H9 (cell line): ENCODE results near the gene LDHA. TPM values are rescaled to one million over a fixed set of nuclear protein-coding genes. Genes with fewer than 3 reads are reported as not detected.
A peak's percentile ranks its signal among the peaks of the same experiment; 100 is the strongest.

Source experiments
- DNase-seq: peaks from one replicate; pipeline ENCODE4 v3.0.0-alpha.2; 2017
- H2AFZ ChIP-seq: one replicate; pipeline ENCODE4 v1.6.1; 2013; ENCODE audit warnings: mild to moderate bottlenecking, low read length, control low read depth, moderate library complexity
- H2AK5ac ChIP-seq: 2 replicates; pipeline ENCODE4 v1.6.1; 2013; ENCODE audit warnings: low read length, control low read depth, mixed read lengths; ENCODE audit not compliant: insufficient read length
- H2BK120ac ChIP-seq: one replicate; pipeline ENCODE4 v1.6.1; 2013; ENCODE audit warnings: low read depth, mild to moderate bottlenecking, low read length, control low read depth, inconsistent platforms; ENCODE audit not compliant: poor library complexity, severe bottlenecking
- H2BK12ac ChIP-seq: 2 replicates; pipeline ENCODE4 v1.6.1; 2013; ENCODE audit warnings: low read length, control low read depth, mixed read lengths, low read depth; ENCODE audit not compliant: insufficient read length
- H2BK15ac ChIP-seq: 2 replicates; pipeline ENCODE4 v1.6.1; 2013; ENCODE audit warnings: low read depth, low read length, control low read depth
- H2BK20ac ChIP-seq: one replicate; pipeline ENCODE4 v1.6.1; 2013; ENCODE audit warnings: low read depth, mild to moderate bottlenecking, low read length, control low read depth, inconsistent platforms; ENCODE audit not compliant: poor library complexity, severe bottlenecking
- H2BK5ac ChIP-seq: 2 replicates; pipeline ENCODE4 v1.6.1; 2013; ENCODE audit warnings: low read length, control low read depth, mixed read lengths; ENCODE audit not compliant: insufficient read length
- H3K14ac ChIP-seq: 2 replicates; pipeline ENCODE4 v1.6.1; 2013; ENCODE audit warnings: low read length, control low read depth; ENCODE audit not compliant: insufficient read depth
- H3K18ac ChIP-seq: 2 replicates; pipeline ENCODE4 v1.6.1; 2013; ENCODE audit warnings: low read depth, mild to moderate bottlenecking, mixed read lengths, low read length, control low read depth; ENCODE audit not compliant: insufficient read length
- H3K23ac ChIP-seq: 2 replicates; pipeline ENCODE4 v1.6.1; 2013; ENCODE audit warnings: low read length, control low read depth, mixed read lengths, low read depth; ENCODE audit not compliant: insufficient read length
- H3K23me2 ChIP-seq: 2 replicates; pipeline ENCODE4 v1.6.1; 2013; ENCODE audit warnings: low read depth, mild to moderate bottlenecking, mixed read lengths, low read length, control low read depth; ENCODE audit not compliant: insufficient read length, poor library complexity, severe bottlenecking
- H3K27ac ChIP-seq: 2 replicates; pipeline ENCODE4 v1.5.1; 2013; ENCODE audit warnings: low read length, control low read depth, mixed read lengths, low read depth; ENCODE audit not compliant: insufficient read length
- H3K27me3 ChIP-seq: 2 replicates; pipeline ENCODE4 v1.6.1; 2013; ENCODE audit warnings: low read length, control low read depth, inconsistent platforms; ENCODE audit not compliant: insufficient read depth
- H3K4ac ChIP-seq: 2 replicates; pipeline ENCODE4 v1.6.1; 2013; ENCODE audit warnings: low read depth, mild to moderate bottlenecking, control low read depth, inconsistent platforms, low read length, moderate library complexity
- H3K4me1 ChIP-seq: 2 replicates; pipeline ENCODE4 v1.6.1; 2013; ENCODE audit warnings: low read length, control low read depth, inconsistent platforms; ENCODE audit not compliant: insufficient read depth
- H3K4me2 ChIP-seq: 2 replicates; pipeline ENCODE4 v1.6.1; 2013; ENCODE audit warnings: low read length, control low read depth, mixed read lengths; ENCODE audit not compliant: insufficient read length, insufficient read depth
- H3K56ac ChIP-seq: 2 replicates; pipeline ENCODE4 v1.6.1; 2013; ENCODE audit warnings: low read depth, mild to moderate bottlenecking, mixed read lengths, low read length, control low read depth; ENCODE audit not compliant: insufficient read length
- H3K79me1 ChIP-seq: 2 replicates; pipeline ENCODE4 v1.6.1; 2013; ENCODE audit warnings: low read depth, mild to moderate bottlenecking, moderate library complexity, low read length, control low read depth, inconsistent platforms; ENCODE audit not compliant: insufficient read depth, poor library complexity, severe bottlenecking
- H3K79me2 ChIP-seq: 2 replicates; pipeline ENCODE4 v1.6.1; 2013; ENCODE audit warnings: low read length, control low read depth, inconsistent platforms; ENCODE audit not compliant: insufficient read depth
- H3K9ac ChIP-seq: 2 replicates; pipeline ENCODE4 v1.6.1; 2013; ENCODE audit warnings: low read length, control low read depth, mixed read lengths; ENCODE audit not compliant: insufficient read length; ENCODE audit errors: extremely low read depth
- H3K9me3 ChIP-seq: one replicate; pipeline ENCODE4 v1.6.1; 2013; ENCODE audit warnings: low read depth, low read length, inconsistent platforms; ENCODE audit not compliant: control insufficient read depth
- H3T11ph ChIP-seq: one replicate; pipeline ENCODE4 v1.6.1; 2013; ENCODE audit warnings: mild to moderate bottlenecking, low read length, control low read depth, inconsistent platforms
- H4K20me1 ChIP-seq: one replicate; pipeline ENCODE4 v1.6.1; 2013; ENCODE audit not compliant: control insufficient read depth, insufficient read length, insufficient read depth
- H4K5ac ChIP-seq: 2 replicates; pipeline ENCODE4 v1.6.1; 2013; ENCODE audit warnings: low read depth, mild to moderate bottlenecking, mixed read lengths, low read length, control low read depth; ENCODE audit not compliant: insufficient read length
- H4K8ac ChIP-seq: replicated peaks from 2 replicates; pipeline ENCODE4 v1.6.1; 2013; ENCODE audit warnings: low read length, control low read depth, mixed read lengths, low read depth; ENCODE audit not compliant: insufficient read length
- H4K91ac ChIP-seq: 2 replicates; pipeline ENCODE4 v1.6.1; 2013; ENCODE audit warnings: low read depth, mild to moderate bottlenecking, moderate library complexity, mixed read lengths, low read length, control low read depth; ENCODE audit not compliant: insufficient read length
- H3K27ac Mint-ChIP-seq, 3 experiments: 2 replicates in 2 of 3; 3 replicates in 1 of 3; pipeline ENCODE4 v1.8.0; 2020 to 2021; ENCODE audit warnings: mixed read lengths in 3 of 3, mild to moderate bottlenecking in 1 of 3, moderate library complexity in 1 of 3
- H3K27me3 Mint-ChIP-seq: 2 replicates; pipeline ENCODE4 v1.8.0; 2021; ENCODE audit warnings: low read depth, mild to moderate bottlenecking, moderate library complexity, mixed read lengths
- H3K36me3 Mint-ChIP-seq, 3 experiments: 2 replicates in 2 of 3; 3 replicates in 1 of 3; pipeline ENCODE4 v1.8.0; 2020 to 2021; ENCODE audit warnings: low read depth in 3 of 3, mixed read lengths in 3 of 3; ENCODE audit not compliant: insufficient read depth in 1 of 3
- H3K4me1 Mint-ChIP-seq, 2 experiments: 2 replicates each; pipeline ENCODE4 v1.8.0; 2020; ENCODE audit warnings: mixed read lengths in 2 of 2
- H3K4me3 Mint-ChIP-seq, 2 experiments: 2 replicates in 1 of 2; 3 replicates in 1 of 2; pipeline ENCODE4 v1.8.0; 2020 to 2021; ENCODE audit warnings: mild to moderate bottlenecking in 2 of 2, mixed read lengths in 2 of 2, moderate library complexity in 1 of 2
- H3K9me3 Mint-ChIP-seq, 2 experiments: 2 replicates in 1 of 2; 3 replicates in 1 of 2; pipeline ENCODE4 v1.8.0; 2020; ENCODE audit warnings: mild to moderate bottlenecking in 2 of 2, mixed read lengths in 2 of 2, moderate library complexity in 1 of 2
- CTCF ChIP-seq: fragments of 200-600 bp; sonication (generic); conservative IDR thresholded peaks from 3 replicates; pipeline ENCODE4 v1.8.0; 2021; ENCODE audit warnings: antibody characterized with exemption, mild to moderate bottlenecking
- WGBS: extraction: QIAGEN DNeasy Blood & Tissue Kit; methylation state at CpG from one replicate; pipeline ENCODE4 v1.1.7; 2013; ENCODE audit warnings: missing lambda C conversion rate, low lambda C conversion rate, mixed read lengths; ENCODE audit not compliant: insufficient read length; ENCODE audit errors: extremely low coverage; 5-methylcytosine and 5-hydroxymethylcytosine counted together
- total RNA-seq: library from RNA; stranded (reverse); gene quantifications from 2 replicates; pipeline ENCODE4 v1.2.1, GENCODE V29; 2021

The LDHA gene
- total RNA-seq, 1 experiment from 2014 or later = 720 TPM

DNA sequence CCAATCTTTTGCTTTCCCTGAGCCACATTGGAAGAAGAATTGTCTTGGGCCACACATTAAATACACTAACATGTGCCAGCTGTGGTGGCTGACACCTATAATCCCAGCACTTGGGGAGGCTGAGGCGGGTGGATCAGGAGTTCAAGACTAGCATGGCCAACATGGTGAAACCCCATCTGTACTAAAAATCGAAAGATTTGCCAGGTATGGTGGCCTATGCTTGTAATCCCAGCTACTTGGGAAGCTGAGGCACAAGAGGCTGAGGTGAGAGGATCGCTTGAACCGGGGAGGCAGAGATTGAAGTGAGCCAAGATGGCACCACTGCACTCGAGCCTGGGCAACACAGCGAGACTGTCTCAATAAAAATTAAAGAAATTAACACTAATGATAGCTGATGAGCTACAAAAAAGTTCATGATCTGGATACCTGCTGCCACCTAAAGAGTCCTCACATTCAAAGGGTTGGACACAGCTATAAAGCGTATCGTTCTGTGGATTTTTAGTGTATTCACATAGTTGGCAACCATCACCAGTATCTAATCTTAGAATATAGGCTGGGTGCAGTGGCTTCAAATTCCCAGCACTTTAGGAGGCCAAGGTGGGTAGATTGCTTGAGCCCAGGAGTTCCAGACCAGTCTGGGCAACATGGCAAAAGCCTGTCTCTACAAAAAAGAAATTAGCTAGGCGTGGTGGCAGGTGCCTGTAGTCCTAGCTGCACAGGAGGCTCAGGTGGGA is 14.4 kb downstream of the LDHA start:
- no peak overlapping the region for H3K4me3 Mint-ChIP-seq

More for the DNA sequence above, 14.4 kb downstream of the LDHA start:
- Histone ChIP-seq H3K18ac (no peak overlapping the region), H3K23me2 (no peaks in the 10 kb centered on the region), H2BK15ac (no peak overlapping the region), H3K4me1 (no peaks in the 10 kb centered on the region), H2BK120ac (no peak overlapping the region), H4K8ac (no peak overlapping the region), H3K23ac (no peak overlapping the region), H2BK12ac (no peak overlapping the region), H3K9me3 (no peaks in the 10 kb centered on the region), H2AFZ (no peak overlapping the region), H3K4me2 (no peak overlapping the region), H4K20me1 (no peaks in the 10 kb centered on the region), H3K9ac (no peak overlapping the region), H3K14ac (no peak overlapping the region), H4K91ac (no peak overlapping the region), H2AK5ac (no peak overlapping the region), H3K79me1 (no peaks in the 10 kb centered on the region), H2BK20ac (no peak overlapping the region), H4K5ac (no peak overlapping the region), H2BK5ac (no peak overlapping the region), H3T11ph (no peak overlapping the region), H3K27ac (no peak overlapping the region), H3K4ac (no peak overlapping the region), H3K27me3 (no peaks in the 10 kb centered on the region), H3K56ac (no peak overlapping the region), H3K79me2 (no peaks in the 10 kb centered on the region)
- Mint-ChIP-seq H3K27ac (peak overlapping the region in 1 of 3 experiments; percentile 78; a peak in 2 of 7 replicates), H3K36me3 (peaks cover 16 to 37% (median 31%) of the 10 kb centered on the region in 3 experiments; a peak in 6 of 7 replicates), H3K27me3 (peaks cover 14% of the 10 kb centered on the region), H3K9me3 (no peaks in the 10 kb centered on the region), H3K4me1 (peaks cover 11 to 14% of the 10 kb centered on the region in 2 experiments)
- no peak for DNase-seq
- WGBS = no CpG with 5 or more reads among the region's 9 CpGs
- no peak for TF ChIP-seq CTCF
